GM12872 (cell line): ENCODE measurements around the gene HSPA9.

ENCODE experiments used
- CTCF ChIP-seq: IDR thresholded peaks from 3 replicates; pipeline ENCODE4 v1.5.1; 2011; ENCODE audit warnings: low read depth, mild to moderate bottlenecking, low read length, moderate library complexity; ENCODE audit not compliant: insufficient read depth

HSPA9 gene

GRCh38 chr5:138610918-138611677 is 35.9 kb upstream of the HSPA9 start:
- peak; percentile 31; the same call in 1 of the 3 replicates for TF ChIP-seq CTCF

GRCh38 chr5:138610415-138610917 is 35.3 kb upstream of the HSPA9 start:
- peak; percentile 34; the same call in 1 of the 3 replicates for TF ChIP-seq CTCF

- no peak for TF ChIP-seq CTCF
Observed at GRCh38 chr5:138606378-138607064, 31.3 kb upstream of the HSPA9 start.

GRCh38 chr5:138605254-138605972 is 30.2 kb upstream of the HSPA9 start:
- TF ChIP-seq CTCF = no peak

- TF ChIP-seq CTCF = no peak
Observed at GRCh38 chr5:138604176-138604785, 29.1 kb upstream of the HSPA9 start.

GRCh38 chr5:138603249-138603920 is 28.2 kb upstream of the HSPA9 start:
- no peak for TF ChIP-seq CTCF
